Thoracic aorta endothelial cell (primary cell): Measurements from ENCODE around the gene CFAP97. TPM values are rescaled to one million over a fixed set of nuclear protein-coding genes. Genes with fewer than 3 reads are reported as not detected.

Experiments used
- total RNA-seq: library from RNA; depleted of rRNA; stranded (reverse); fragments of >200 nt; gene quantifications from 2 replicates; pipeline ENCODE4 v1.2.3, GENCODE V29; 2012

The CFAP97 gene
- total RNA-seq = 44.7 and 57.2 TPM in 2 replicates

GRCh38 chr4:185203486-185204237 is at the start of gene CFAP97:
CFAP97 (minus strand) TSS chr4:185204000; CDS start chr4:185191196, 12,804 bp downstream.

GRCh38 chr4:185209031-185209851 is 5.4 kb upstream of the CFAP97 start, which contains the start of gene SNX25:
SNX25 (plus strand) TSS chr4:185209598; CDS start chr4:185209827, 229 bp downstream.

GRCh38 chr4:185142912-185143600 is 60.7 kb downstream of the CFAP97 start, which contains the start of gene SLC25A4:
SLC25A4 (plus strand) TSS chr4:185143266; CDS start chr4:185143373, 107 bp downstream.

Other genes starting within 250 kb of the CFAP97 start
- not detected in 2 replicates for gene HELT, start 185.5 kb downstream of the CFAP97 start, total RNA-seq
- 7.3 and 12.2 TPM in 2 replicates for gene SLC25A4, start 60.7 kb downstream of the CFAP97 start, total RNA-seq
- 39.0 and 41.9 TPM in 2 replicates for gene SNX25, start 5.6 kb upstream of the CFAP97 start, total RNA-seq
- gene LRP2BP, start 191.9 kb upstream of the CFAP97 start, total RNA-seq = 0.53 and 0.57 TPM in 2 replicates
- gene ANKRD37, start 192.8 kb upstream of the CFAP97 start, total RNA-seq = 8.1 and 9.6 TPM in 2 replicates
- 40.8 and 40.9 TPM in 2 replicates for gene UFSP2, start 222.0 kb upstream of the CFAP97 start, total RNA-seq